Activated CD8-positive, alpha-beta memory T cell treated with anti-CD3 and anti-CD28 coated beads, Interleukin-2, amount 50 U/mL, for 48 hours (primary cell): ENCODE measurements around the gene MED15.

Source experiments
- DNase-seq: peaks from one replicate; pipeline ENCODE4 v3.0.0-alpha.2; 2020

MED15 gene

DNA sequence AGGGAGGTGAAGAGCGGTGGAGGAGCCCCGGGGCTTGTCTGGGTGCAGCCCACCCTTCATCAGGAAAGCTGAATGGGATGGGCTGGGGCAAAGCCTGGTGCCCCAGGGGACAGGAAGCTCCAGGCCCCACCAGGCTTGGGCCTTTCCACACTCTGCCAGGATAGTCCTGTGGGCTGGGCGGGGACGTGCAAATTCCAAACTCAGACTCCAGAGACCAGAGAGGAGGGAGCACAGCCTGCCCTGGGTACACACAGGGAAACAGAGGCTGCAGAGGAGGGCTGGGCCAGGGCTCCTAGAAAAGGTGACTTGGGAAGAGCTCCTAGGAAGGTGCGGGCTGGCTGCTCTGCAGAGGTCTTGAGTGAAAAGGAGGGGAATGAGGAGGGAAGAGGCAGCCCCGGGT lies 124.7 kb downstream of the MED15 start:
- DNase-seq = no peak

DNA sequence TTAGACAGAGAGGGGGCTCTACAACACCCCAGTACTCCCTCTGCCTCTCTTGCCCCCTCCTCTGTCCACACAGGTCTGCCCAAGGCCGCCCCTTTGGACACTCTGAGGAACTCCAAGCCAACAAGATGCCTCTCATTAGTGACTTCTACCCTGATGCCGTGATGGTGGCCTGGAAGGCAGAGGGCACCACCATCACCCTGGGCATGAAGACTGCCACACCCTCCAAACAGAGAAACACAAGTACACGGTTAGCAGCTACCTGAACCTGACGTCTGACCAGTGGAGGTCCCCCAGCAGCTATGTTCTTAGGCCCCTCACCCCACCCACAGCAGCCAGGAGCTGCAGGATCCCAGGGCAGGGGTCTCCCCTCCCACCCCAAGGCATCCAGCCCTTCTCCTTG lies 125.1 kb downstream of the MED15 start:
- no peak for DNase-seq

DNA sequence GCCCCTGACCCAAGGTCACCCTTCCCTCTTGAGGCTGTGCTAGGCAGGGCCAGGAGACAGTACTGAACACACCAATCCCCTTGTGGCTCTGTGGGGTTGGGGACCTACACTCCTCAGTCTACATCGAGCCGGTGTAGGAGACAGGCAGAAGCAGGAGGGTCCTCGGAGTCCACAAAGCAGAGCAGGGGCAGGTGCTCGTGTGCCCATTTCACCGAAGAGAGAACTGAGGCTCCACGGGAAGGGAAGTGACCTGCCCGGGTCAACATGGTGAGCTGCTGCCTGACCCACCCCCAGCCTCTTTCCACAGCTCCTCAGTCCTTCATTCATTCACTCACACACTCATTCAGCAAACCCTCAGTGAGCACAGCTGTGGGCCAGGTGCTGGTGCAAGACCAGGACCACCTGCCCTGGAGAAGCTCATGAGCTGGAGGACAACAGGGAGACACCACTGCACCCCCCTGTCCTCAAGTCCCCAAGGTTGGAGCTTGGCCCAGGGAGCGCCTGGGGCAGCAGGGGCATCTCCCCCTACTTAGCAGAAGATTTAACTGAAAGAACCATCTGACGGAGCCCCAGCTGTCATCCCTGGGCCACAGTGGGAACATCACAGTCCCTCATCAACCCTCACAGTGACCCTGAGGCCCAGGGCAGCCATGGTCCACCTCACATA lies 127.3 kb downstream of the MED15 start:
- DNase-seq = no peak

DNA sequence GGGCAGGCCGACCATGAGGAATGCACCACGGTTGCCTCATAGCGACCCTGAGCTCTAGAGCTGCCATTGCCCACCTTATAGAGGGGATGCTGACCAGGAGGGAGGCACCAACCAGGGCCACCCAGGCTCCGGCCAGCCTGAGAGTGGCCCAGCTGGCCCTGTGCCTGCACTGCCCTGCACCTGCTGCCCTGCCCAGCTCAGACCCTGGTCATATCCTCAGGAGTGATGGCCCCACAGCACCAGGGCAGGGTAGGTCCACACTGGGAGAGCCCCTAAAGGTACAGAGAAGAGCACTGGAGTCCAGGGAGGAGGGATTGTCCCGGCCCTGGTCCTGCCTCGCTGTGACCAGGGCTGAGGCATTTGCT lies 127.8 kb downstream of the MED15 start:
- DNase-seq = no peak

DNA sequence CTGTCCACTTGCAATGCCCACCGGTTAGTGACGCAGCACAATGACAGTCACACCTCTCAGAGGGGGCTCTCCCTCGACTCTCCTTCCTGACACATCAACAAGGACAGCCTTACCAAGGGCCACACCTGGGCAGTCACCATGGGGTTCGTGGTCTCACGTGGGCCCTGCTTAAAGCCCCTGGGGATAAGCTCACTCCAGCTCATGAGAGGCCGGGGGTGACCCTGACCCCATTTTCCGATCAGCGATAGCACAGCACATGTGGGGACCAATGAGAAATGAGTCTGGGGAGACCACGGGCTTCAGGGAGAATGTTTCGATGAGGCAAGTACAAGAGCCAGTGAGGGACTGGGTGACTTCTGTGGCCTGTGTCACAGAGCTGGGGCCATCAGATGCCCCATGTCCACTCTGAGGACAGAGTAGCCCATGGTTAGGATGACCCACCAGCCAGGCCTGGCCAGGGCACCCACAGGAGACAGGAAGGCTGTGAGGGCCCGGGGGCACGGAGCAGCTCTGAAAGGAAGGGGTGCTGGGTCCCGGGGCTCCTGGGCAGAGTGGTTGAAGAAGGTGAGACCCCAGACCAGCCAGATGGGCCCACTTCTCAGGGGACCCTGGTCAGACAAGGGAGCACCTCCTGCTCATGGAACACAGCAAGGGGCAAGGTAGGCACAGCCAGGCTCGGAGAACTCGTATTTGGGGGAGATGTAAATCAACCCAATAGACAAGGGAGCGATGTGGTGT lies 128.8 kb downstream of the MED15 start:
- no peak for DNase-seq

DNA sequence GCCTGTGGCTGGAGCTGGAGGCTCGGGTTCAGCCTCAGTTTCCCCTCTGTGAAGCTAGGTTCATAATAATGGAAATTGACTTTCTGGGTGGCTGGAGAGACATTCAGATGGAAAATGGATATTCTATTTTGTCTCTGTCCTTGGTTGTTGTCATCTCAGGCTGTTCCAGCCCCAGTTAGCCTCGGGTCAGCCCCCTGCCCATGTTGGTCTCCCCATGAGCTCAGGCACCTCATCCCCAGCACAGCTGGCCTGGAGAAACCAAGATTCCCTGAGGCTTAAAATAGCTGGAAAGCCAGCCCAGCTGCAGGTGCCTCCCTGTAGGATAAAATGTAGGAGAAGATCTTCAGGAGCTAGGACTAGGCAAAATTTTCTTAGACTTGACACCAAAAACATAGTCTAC lies 129.5 kb downstream of the MED15 start:
- no peak for DNase-seq
